Right lung (tissue), 10 donors: ENCODE results near the gene CHMP2A. TPM values are rescaled to one million over a fixed set of nuclear protein-coding genes. Genes with fewer than 3 reads are reported as not detected.
"Not testable (repeated sequence)": the region's sequence is repeated elsewhere in the genome, so short reads cannot be mapped to it uniquely, and the experiment has no call there.

Experiments
- DNase-seq, 2 donors: peaks; one replicate each; pipeline ENCODE4 v3.0.0-alpha.2; 2013
- long read RNA-seq, 8 donors: transcript quantifications; one replicate each; lab custom pipeline, GENCODE V29; 2026
- polyA plus RNA-seq, 5 donors: library from polyadenylated mRNA; unstranded; fragments of 120-200 nt; gene quantifications; one replicate each; pipeline versions ENCODE4 v1.2.1 to v1.2.3, GENCODE V29; 2013; ENCODE audit warnings: inconsistent platforms in 1 of 5, low replicate concordance in 1 of 5; ENCODE audit not compliant: insufficient read length in 5 of 5, insufficient read depth in 1 of 5

The CHMP2A gene
- 100 to 1,000 TPM in 1 of 5 donors, 10 to 100 TPM in 4; 83.6 to 114 (median 94.7) TPM for polyA plus RNA-seq
- long read RNA-seq, donor 1, transcript CHMP2A-208 (6 exons, 885 nt): minor isoform, 9 of 115 reads
- long read RNA-seq, donor 1, transcript CHMP2A-206 (5 exons, 1,178 nt): minor isoform, 18 of 115 reads
- long read RNA-seq, donor 1, transcript CHMP2A-201 (6 exons, 913 nt): major isoform, 35 of 115 reads
- long read RNA-seq, donor 1, partial matches to known transcripts: 51 of 115 reads
- long read RNA-seq, donor 1, other reads (novel, unspliced or antisense): 0 of 115 reads
- long read RNA-seq, donor 2, transcript CHMP2A-201 (6 exons, 913 nt): major isoform, 18 of 42 reads
- long read RNA-seq, donor 2, transcript CHMP2A-208 (6 exons, 885 nt): minor isoform, 12 of 42 reads
- long read RNA-seq, donor 2, transcript CHMP2A-206 (5 exons, 1,178 nt): minor isoform, 7 of 42 reads
- long read RNA-seq, donor 2, partial matches to known transcripts: 5 of 42 reads
- long read RNA-seq, donor 2, other reads (novel, unspliced or antisense): 0 of 42 reads
- long read RNA-seq, donor 3, transcript CHMP2A-201 (6 exons, 913 nt): major isoform, 22 of 105 reads
- long read RNA-seq, donor 3, transcript CHMP2A-208 (6 exons, 885 nt): minor isoform, 20 of 105 reads
- long read RNA-seq, donor 3, transcript CHMP2A-206 (5 exons, 1,178 nt): minor isoform, 15 of 105 reads
- long read RNA-seq, donor 3, partial matches to known transcripts: 47 of 105 reads
- long read RNA-seq, donor 3, other reads (novel, unspliced or antisense): 0 of 105 reads
- long read RNA-seq, donor 4, transcript CHMP2A-208 (6 exons, 885 nt): minor isoform, 5 of 51 reads
- long read RNA-seq, donor 4, transcript CHMP2A-201 (6 exons, 913 nt): major isoform, 18 of 51 reads
- long read RNA-seq, donor 4, transcript CHMP2A-206 (5 exons, 1,178 nt): minor isoform, 14 of 51 reads
- long read RNA-seq, donor 4, partial matches to known transcripts: 11 of 51 reads
- long read RNA-seq, donor 4, other reads (novel, unspliced or antisense): 0 of 51 reads
- long read RNA-seq, donor 5, transcript CHMP2A-208 (6 exons, 885 nt): minor isoform, 18 of 131 reads
- long read RNA-seq, donor 5, transcript CHMP2A-206 (5 exons, 1,178 nt): minor isoform, 22 of 131 reads
- long read RNA-seq, donor 5, transcript CHMP2A-201 (6 exons, 913 nt): major isoform, 42 of 131 reads
- long read RNA-seq, donor 5, partial matches to known transcripts: 43 of 131 reads
- long read RNA-seq, donor 5, other reads (novel, unspliced or antisense): 0 of 131 reads
- long read RNA-seq, donor 6, transcript CHMP2A-206 (5 exons, 1,178 nt): minor isoform, 13 of 80 reads
- long read RNA-seq, donor 6, transcript CHMP2A-201 (6 exons, 913 nt): major isoform, 39 of 80 reads
- long read RNA-seq, donor 6, transcript CHMP2A-208 (6 exons, 885 nt): minor isoform, 15 of 80 reads
- long read RNA-seq, donor 6, partial matches to known transcripts: 12 of 80 reads
- long read RNA-seq, donor 6, other reads (novel, unspliced or antisense): 0 of 80 reads
- long read RNA-seq, donor 7, transcript CHMP2A-201 (6 exons, 913 nt): major isoform, 28 of 52 reads
- long read RNA-seq, donor 7, transcript CHMP2A-206 (5 exons, 1,178 nt): minor isoform, 7 of 52 reads
- long read RNA-seq, donor 7, transcript CHMP2A-208 (6 exons, 885 nt): minor isoform, 15 of 52 reads
- long read RNA-seq, donor 7, partial matches to known transcripts: 0 of 52 reads
- long read RNA-seq, donor 7, other reads (novel, unspliced or antisense): 0 of 52 reads
- long read RNA-seq, donor 8, transcript CHMP2A-206 (5 exons, 1,178 nt): minor isoform, 6 of 37 reads
- long read RNA-seq, donor 8, transcript CHMP2A-201 (6 exons, 913 nt): major isoform, 12 of 37 reads
- long read RNA-seq, donor 8, transcript CHMP2A-208 (6 exons, 885 nt): minor isoform, 6 of 37 reads
- long read RNA-seq, donor 8, partial matches to known transcripts: 11 of 37 reads
- long read RNA-seq, donor 8, other reads (novel, unspliced or antisense): 0 of 37 reads

DNA sequence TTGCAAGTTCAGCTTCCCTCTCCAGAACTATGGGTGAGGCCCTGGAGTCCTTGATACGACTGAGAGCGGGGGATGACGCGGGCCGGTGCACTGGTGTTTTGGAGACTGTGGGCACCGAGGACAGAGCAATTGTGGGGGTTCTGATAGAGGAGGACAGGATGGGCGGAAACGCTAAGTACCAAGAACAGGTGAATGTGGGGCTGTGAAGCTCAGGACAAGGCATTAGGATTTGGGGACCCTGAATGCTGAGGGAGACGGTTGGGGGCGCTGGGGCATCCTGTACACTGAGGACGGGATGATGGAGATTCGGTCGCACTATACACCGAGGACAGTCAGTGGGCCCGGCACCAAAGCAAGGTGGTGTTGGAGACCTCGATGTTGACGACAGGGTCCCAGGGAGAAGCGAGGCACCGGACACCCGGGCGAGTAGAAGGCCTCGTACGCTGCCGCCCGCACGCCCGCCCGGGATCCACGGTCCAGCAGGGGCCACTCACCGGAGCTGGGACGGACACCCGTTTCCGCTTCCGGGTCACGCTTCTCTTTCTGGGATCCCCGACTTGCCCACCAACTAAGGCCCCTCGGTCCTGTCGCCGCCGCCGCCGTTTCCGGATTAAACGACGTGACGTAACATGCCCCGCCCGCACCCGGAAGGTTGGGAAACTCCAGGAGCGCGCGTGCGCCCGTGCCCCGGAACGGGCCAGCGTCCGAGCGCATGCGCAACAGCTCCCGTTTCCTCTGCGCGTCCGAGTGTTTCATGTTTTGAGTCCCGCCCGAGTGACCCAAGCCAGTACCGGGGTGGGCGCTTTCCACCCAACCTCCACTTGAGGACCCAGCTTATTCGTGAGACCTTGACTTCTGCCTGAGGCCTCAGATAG, at the start of gene CHMP2A:
CHMP2A (minus strand) TSS at position 612 of the 875 bp plus-strand sequence. CDS start 893 bp downstream, outside the sequence.
- DNase-seq: peak; percentile 96 to 97

DNA sequence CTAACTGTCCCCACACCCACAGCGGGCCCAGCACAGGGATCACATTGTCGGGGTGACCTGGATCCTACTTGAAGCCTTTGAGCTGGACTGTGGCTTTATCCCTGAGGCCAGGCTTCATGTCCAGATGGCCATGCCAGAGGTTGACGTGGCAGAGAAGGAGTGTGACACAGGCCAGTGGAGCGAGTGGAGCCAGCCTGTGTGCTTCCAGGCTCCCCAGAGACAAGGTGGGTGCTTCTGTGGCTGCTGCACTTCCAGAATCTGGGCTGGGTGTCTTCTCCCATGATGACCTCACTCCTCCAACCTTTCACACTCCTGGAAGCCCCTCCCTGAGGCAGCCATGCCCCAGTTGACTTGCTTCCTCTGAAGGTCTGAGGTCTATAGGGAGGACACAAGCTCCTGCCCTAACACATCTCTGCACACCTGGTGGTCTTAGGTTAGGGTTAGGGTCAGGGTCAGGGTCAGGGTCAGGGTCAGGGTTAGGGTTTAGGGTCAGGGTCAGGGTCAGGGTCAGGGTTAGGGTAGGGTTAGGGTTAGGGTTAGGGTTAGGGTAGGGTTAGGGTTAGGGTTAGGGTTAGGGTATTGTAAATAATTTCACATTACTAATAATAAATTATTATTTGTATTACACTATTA, 31.3 kb upstream of the CHMP2A start:
- no peak for DNase-seq

DNA sequence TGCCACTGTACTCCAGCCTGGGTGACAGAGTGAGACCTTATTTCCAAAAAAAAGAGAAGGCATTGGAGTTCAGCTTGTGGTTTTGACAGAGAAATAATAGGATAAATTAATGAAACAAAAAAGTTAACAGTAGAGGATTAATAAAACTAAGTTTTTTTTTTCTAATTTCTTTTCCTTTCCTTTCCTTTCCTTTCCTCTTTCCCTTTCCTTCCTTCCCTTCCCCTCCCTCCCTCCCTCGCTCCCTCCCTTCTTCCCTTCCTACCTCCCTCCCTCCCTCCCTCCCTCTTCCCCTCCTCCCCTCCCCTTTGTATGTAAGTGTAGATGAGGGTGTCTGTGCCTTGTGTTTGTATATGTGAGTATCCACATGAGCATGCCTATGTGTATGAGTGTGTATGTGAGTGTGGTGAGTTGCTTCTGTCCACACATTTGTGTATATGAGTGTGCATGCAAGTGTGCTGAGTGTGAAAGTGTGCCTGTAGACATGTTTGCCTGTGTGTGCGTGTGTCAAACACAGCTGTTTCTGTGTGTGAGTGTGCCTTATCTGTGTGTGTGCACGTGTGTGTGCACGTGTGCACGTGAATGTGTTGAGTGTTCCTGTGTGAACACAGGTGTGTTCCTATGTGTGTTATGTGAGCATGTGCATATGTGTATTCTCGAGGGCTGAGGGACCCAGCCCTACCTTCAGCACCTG, 30.7 kb upstream of the CHMP2A start:
- no peak for DNase-seq

DNA sequence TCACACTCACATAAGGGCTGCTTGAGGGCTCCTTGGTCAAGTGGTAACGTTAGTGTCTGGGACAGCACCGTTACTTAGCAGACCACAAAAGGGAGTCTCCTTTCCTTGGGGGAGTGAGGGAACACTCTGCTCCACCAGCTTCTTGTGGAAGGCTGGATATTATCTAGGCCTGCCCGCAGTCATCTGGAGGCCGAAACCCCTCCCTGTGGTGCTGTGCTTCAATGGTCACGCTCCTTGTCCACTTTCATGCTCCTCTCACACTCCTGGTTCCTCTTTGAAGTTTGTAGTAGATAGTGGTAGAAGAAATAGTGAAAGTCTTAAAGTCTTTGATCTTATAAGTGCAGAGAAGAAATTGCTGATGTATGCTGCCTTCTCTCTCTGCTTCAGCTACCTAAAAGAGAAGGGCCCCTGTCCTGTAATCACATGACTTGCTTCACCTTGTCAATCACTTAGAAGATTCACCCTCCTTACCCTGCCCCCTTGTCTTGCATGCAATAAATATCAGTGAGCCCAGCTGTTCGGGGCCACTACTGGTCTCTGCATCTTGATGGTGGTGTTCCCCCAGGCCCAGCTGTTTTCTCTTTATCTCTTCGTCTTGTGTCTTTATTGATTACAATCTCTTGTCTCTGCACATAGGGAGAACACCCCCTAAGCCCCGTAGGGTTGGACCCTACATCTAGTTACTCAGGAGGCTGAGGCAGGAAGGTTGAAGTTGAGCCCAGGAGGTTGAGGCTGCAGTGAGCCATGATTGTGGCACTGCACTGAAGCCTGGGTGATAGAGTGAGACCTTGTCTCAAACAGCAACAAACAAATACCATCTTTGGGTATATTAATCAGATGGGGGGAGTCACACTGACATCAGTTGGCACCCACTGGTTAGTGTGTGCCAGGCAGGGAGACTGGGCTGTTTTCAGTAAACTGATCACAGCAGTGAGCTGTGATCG, 29.9 kb upstream of the CHMP2A start:
- DNase-seq: no peak

DNA sequence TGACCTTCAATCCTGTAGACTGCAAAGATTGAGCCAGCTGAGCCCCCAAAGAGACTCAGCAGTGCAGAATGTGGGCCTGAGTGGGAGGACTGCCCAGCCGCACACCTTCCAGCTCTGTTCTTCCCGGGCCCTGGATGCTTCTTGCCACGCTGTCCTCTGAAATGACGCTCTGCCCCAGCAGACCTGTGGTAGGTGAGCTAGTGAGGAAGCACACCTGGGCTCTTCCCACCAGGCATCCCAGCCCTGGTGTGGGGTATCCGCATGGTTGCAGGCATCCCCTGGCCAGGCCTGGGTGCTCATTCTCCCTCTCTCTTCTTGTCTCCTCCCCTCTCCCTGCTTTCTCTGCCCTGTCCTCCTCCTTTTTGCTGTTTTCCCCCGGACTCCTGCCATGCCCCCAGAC, 28.1 kb upstream of the CHMP2A start:
- DNase-seq: no peak

DNA sequence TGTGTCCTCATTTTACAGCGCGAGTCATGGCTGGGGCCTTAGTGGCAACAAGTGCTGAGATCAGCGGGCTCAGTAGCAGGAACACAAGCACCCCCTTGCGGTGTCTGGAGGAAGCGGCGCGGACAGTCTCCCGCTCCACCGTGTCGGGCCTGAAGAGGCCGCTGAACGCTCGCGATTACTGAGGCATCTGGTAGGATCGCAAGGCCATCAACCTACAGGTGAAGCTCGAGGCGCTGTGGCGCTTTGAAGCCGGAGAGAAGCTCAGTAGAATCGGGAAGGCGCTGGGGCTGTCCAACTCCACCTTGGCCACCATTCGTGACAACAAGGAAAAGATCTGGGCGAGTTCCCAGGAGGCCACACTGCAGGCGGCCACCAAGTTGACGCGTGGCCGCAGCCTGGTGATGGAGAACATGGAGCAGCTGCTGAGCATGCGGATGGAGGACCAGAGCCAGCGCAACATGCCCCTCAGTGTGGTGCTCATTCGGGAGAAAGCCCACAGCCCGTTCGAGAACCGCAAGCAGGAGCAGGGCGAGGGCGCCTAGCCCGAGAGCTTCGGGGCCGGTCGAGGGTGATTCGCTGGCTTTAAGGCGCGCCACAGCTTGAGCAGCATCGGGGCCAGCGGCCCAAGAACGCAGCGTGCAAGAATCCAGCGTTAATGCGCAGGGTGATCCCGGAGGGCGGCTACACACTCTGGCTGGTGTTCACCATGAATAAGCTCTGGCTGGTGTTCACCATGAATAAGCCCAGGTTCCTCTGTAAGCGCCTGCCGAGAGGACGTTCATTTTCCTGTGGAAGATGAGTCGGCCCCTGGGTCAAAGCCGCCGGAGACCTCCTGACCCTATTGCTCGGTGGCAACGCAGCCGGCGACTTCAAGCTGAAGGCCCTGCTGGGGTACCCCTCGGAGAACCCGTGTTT, 26.6 kb upstream of the CHMP2A start:
- DNase-seq: peak; percentile 80 to 82

DNA sequence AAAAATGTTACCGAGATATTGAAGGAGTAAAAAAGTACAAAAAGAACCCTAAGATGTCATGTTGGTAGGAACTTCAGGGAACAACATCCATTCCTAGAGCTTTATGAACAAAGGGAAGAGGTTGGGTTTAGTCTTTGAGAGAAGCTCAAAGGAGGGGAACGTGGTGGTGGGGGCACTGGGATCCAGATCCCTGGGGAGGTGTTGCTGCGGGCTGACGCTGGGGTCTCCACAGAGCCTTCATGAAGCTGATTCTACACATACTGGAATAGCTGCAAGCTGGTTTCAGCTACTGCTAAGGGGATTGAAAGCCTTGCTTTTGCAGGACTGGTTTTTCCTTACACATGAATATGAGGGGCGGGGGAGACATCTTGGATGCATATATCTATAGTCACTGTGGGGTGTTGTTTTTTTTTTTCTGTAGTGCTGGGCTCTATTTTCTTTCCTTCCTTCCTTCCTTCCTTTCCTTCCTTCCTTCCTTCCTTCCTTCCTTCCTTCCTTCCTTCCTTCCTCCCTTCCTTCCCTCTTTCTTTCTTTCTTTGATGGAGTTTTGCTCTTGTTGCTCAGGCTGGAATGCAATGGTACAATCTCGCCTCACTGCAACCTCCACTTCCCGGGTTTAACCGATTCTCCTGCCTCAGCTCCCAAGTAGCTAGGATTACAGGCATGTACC, 24.7 kb upstream of the CHMP2A start:
- no peak for DNase-seq

DNA sequence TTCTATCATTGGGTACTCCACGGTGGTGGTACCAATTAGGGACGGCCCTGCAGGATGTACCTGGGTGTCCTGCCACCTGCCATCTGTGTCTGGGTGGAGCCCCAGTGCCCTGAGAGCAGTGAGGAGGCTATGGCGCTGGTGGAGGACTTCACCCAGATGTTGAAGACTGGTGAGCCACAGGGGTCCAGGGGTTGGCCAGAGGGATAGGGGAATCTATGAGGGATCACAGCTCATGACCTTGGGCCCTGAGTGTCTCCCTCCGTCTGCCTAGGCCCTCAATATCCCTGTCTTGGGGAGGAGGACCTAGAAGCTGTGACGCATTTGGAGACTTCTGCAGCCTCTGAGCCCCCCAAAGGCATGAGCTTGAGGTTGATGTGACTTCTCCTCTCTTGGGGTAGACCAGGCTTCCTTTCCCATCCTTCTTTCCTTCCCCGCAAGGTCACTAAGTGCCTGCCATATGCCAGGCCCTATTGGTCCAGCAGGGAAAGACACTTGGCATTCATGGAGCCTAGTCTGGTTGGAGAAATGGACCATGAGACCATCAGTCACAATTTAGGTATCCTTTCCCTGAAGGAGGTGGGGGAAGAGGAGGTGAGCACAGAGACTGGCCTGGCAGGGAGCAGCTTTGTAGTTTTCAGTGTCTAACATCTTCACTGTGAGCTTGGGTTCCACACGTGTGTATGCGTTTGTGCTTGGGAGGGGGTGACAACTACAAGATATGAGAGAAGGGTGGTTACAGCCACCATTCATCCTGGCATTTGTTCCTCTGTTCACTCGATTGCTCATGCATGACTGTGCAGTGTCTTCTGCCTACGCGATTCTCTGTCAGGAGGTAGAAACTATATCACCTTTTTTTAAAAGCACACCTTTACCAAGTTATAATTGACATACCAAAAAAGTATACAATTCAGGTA, 23.4 kb upstream of the CHMP2A start:
- no peak for DNase-seq

DNA sequence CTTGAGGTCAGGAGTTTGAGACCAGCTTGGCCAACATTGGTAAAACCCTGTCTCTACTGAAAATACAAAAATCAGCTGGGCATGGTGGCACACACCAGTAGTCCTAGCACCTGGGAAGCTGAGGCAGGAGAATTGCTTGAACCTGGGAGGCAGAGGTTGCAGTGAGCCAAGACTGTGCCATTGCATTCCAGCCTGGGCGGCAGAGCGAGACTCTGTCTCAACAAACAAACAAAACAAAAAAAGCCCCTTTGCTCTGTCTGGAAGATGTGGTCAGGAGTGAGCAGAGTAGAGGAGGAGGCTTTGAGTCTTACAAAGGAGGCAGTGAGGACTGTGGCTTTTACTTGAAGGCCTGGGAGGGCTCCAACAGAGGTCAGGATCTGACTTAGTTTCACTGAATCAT, 22.7 kb upstream of the CHMP2A start:
- not testable (repeated sequence) for DNase-seq

DNA sequence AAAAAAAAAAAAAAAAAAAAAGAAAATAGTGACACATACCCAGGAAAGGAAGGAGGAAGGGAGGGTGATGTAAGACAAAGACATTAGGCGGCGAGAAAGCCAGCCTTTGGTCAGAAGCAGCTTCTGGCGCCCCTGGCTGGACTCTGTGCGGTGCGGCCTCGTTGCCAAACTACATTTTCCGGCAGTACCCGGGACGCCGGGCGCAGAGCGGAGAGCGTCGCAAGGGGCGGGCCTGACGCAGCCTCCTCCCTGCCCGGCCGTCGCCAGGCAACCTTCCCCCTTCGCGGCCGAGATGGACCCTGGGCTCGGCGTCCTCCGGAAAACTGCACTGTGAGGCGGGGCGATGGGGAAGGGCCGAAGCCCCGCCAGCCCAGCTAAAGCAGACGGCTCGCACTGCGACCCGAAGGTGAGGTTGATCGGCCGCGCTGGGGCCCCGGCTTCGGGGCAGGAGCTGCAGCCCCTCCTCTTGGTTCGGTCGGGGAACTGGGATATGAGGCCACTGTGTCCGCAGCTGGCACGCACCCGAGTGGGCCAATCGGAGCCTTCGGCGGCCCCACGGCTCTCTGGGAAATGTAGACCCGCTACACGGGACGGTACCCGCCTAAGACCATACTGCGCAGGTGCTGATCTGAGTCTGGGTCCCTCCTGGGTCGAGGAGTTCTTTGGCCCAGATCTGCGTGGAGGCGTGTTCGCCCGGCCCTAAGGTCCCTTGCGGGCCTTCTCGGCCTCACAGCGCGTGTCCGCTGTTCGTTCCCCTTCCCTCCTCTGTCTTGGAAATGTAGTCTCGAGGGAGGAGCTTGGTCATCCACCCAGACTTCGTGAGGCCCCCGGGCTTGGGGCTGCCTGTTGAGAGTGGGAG, 20.5 kb upstream of the CHMP2A start:
- DNase-seq: peak; percentile 94 to 96

DNA sequence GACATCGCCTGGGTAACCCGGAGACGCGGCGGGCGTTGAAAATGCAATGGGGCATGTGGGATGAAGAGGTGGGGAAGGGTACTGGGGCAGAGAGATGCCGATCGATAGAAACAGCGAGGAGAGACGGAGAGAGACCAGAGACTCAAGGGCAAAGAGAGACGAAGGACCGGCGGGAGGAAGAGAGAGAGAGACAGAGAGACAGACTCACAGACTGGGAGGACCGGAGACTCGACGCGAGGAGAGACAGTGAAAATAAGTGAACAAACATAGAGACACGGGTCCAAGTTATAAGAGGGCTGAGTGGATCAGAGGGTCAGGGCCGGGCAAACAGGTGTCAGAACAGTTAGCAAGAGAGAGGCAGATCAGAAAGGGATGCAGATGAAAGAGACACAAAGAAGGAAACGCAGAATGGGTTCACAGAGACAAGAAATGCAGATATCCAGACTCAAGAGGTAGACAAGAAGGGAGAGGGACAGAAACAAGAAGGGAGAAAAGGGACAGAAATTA, 18.8 kb upstream of the CHMP2A start:
- DNase-seq: no peak

DNA sequence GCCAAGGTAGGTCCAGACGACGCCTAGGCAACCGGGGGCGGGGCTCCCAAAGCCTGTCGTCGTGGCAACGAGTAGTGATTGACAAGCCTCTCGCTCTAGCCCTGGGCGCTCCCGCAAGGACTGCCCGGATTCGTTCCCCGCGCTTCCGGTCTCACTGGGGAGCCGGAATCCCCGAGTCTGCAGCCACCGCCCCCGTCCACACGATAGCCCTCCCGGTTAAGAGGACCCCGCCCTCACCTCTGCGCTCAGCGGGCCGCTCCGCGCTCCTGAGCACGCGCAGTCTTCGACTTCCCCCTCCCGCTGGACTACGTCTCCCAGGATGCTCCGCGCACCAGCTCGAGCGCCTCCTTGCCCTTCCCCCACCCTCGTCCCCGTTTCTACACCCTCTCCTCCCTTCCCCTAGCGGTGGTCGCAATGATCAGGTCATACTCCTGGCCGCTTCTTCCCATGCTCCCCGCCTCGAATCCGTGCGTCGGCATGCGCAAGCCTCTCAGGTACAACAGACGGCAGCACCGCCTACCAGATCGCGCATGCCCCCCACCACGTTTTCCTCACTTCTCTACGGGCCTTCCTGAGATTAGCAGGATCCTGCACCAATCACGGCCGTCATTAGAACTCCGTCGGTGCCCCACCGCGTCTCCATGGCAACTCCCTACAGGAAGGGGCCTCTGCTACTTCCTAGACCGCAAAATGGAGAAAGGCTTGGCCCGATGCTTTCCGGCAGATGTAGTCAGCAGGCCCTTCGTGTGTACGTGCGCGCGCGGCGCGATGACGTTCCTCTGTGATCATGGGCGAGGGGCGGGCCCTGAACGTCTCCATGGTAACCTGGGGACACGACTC, 18.1 kb upstream of the CHMP2A start, which contains the start of gene MZF1:
MZF1 (minus strand) TSS at position 518 of the 840 bp plus-strand sequence. CDS start 1,946 bp downstream, outside the sequence.
- DNase-seq: peak; percentile 99 to 100
